ENCODE measurements around the gene KANSL1. TPM values are rescaled to one million over a fixed set of nuclear protein-coding genes. Genes with fewer than 3 reads are reported as not detected.

Gene KANSL1
- total and polyA plus RNA-seq, 2 experiments from 2014 or later, result 12.2 to 38.2 TPM

- Histone ChIP-seq H3K9me2 (ENCODE audit: insufficient read depth) (no peaks in the 10 kb centered on the region), H3K27ac (no peak overlapping the region), H2AFZ (no peak overlapping the region), H3F3A (ENCODE audit: insufficient read depth) (peaks cover 41% of the 10 kb centered on the region), H3K79me2 (ENCODE audit: insufficient read depth) (peaks cover 98% of the 10 kb centered on the region), H3K4me2 (ENCODE audit: unreplicated experiment) (no peak overlapping the region), H3K4me1 (ENCODE audit: insufficient read depth) (peaks cover 16% of the 10 kb centered on the region; the same call in 1 of the 2 replicates), H3K4me3 (no peak overlapping the region), H3K9ac (no peak overlapping the region), H3K27me3 (replicated peaks; ENCODE audit: insufficient read depth) (no peaks in the 10 kb centered on the region), H4K20me1 (ENCODE audit: insufficient read depth) (peaks cover 83% of the 10 kb centered on the region), H3K9me3 (ENCODE audit: low read depth) (no peaks in the 10 kb centered on the region), H3K36me3 (ENCODE audit: low read depth) (no peaks in the 10 kb centered on the region; the same call in 1 of the 2 replicates)
- TF ChIP-seq EZH2 (IDR thresholded peaks at IDR 0.05; ENCODE audit: insufficient read depth, poor library complexity, severe bottlenecking), result no peak
- no peak for TF ChIP-seq EZH2phosphoT487 (IDR thresholded peaks at IDR 0.05; ENCODE audit: insufficient read depth, low read depth)
- WGBS, 2 experiments (ENCODE audit: low coverage in 1 of 2, low lambda C conversion rate in 2 of 2, missing lambda C conversion rate in 2 of 2), result 74 to 75% methylated on average over 5 of the region's 5 CpGs
- no peak for DNase-seq
- in situ Hi-C loops (cut with MboI), result no loop called here
Observed at GRCh38 chr17:46139432-46140210, 53.6 kb downstream of the KANSL1 start.

DNA sequence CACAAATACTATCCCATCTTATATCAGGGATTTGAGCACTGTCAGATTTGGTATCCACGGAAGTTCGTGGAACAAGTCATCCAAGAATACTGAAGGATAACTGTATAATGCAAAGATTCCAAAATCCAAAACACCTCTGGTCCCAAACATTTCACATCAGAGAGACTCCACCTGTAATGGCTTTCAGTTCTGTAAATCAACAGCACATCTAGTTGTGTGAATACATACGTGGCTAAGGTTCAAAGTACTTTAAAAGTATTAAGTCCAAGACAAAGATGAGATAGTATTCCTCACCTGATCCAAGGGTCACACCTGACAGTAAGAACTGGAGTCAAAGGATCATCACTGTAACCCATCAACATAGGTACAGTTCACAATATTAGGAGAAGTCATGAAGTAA lies 54.8 kb downstream of the KANSL1 start:
- H3K9me2 ChIP-seq (ENCODE audit: insufficient read depth), result no peaks in the 10 kb centered on the region
- no peak overlapping the region for H3K4me3 ChIP-seq
- no peak for DNase-seq
- H3K27me3 ChIP-seq (replicated peaks; ENCODE audit: insufficient read depth), result no peaks in the 10 kb centered on the region
- WGBS, 2 experiments (ENCODE audit: low coverage in 1 of 2, low lambda C conversion rate in 2 of 2, missing lambda C conversion rate in 2 of 2), result 72 to 77% methylated on average over 3 of the region's 3 CpGs
- H3K27ac ChIP-seq, result no peak overlapping the region
- H3K36me3 ChIP-seq (ENCODE audit: low read depth), result no peaks in the 10 kb centered on the region; the same call in 1 of the 2 replicates
- TF ChIP-seq EZH2phosphoT487 (IDR thresholded peaks at IDR 0.05; ENCODE audit: insufficient read depth, low read depth) (no peak), EZH2 (IDR thresholded peaks at IDR 0.05; ENCODE audit: insufficient read depth, poor library complexity, severe bottlenecking) (no peak)
- peaks cover 98% of the 10 kb centered on the region for H3K79me2 ChIP-seq (ENCODE audit: insufficient read depth)
- no peak overlapping the region for H3K4me2 ChIP-seq (ENCODE audit: unreplicated experiment)
- H4K20me1 ChIP-seq (ENCODE audit: insufficient read depth), result peaks cover 77% of the 10 kb centered on the region
- in situ Hi-C loops (cut with MboI), result no loop called here
- H3K4me1 ChIP-seq (ENCODE audit: insufficient read depth), result peaks cover 16% of the 10 kb centered on the region; the same call in 1 of the 2 replicates
- H2AFZ ChIP-seq, result no peak overlapping the region
- H3F3A ChIP-seq (ENCODE audit: insufficient read depth), result peaks cover 35% of the 10 kb centered on the region
- H3K9ac ChIP-seq, result no peak overlapping the region
- no peaks in the 10 kb centered on the region for H3K9me3 ChIP-seq (ENCODE audit: low read depth)

DNA sequence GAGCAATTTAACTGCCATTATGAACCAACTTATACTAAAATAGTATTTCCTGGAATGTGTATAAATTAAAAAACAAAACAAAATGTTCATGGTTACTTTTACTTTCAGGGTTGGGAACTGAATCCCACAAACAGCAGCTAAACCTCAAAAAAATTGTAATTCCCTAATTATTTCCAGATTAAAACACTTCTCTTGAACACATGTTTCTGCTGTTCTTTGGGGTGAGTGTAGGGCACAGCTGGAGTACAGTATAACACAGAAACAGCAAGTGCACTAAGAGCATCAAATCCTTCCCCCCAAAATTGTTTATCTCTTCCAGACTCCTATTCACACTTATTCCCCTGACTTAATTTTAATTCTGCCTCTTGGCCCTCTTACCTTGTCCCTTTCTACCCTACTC lies 56.4 kb downstream of the KANSL1 start:
- peaks cover 16% of the 10 kb centered on the region; the same call in 1 of the 2 replicates for H3K4me1 ChIP-seq (ENCODE audit: insufficient read depth)
- H3K9me2 ChIP-seq (ENCODE audit: insufficient read depth), result no peaks in the 10 kb centered on the region
- no peak overlapping the region for H2AFZ ChIP-seq
- no peak overlapping the region for H3K4me3 ChIP-seq
- no peaks in the 10 kb centered on the region for H3K9me3 ChIP-seq (ENCODE audit: low read depth)
- no peak overlapping the region for H3K9ac ChIP-seq
- H3K27me3 ChIP-seq (replicated peaks; ENCODE audit: insufficient read depth), result no peaks in the 10 kb centered on the region
- no peak overlapping the region for H3K27ac ChIP-seq
- H4K20me1 ChIP-seq (ENCODE audit: insufficient read depth), result peaks cover 72% of the 10 kb centered on the region
- H3K36me3 ChIP-seq (ENCODE audit: low read depth), result no peaks in the 10 kb centered on the region; the same call in 1 of the 2 replicates
- TF ChIP-seq EZH2phosphoT487 (IDR thresholded peaks at IDR 0.05; ENCODE audit: insufficient read depth, low read depth) (no peak), EZH2 (IDR thresholded peaks at IDR 0.05; ENCODE audit: insufficient read depth, poor library complexity, severe bottlenecking) (no peak)
- in situ Hi-C loops (cut with MboI), result no loop called here
- peaks cover 35% of the 10 kb centered on the region for H3F3A ChIP-seq (ENCODE audit: insufficient read depth)
- H3K79me2 ChIP-seq (ENCODE audit: insufficient read depth), result peaks cover 100% of the 10 kb centered on the region
- peak; percentile 13 for DNase-seq
- no peak overlapping the region for H3K4me2 ChIP-seq (ENCODE audit: unreplicated experiment)

- 88 to 90% methylated on average over 3 of the region's 3 CpGs for WGBS, 2 experiments (ENCODE audit: low coverage in 1 of 2, low lambda C conversion rate in 2 of 2, missing lambda C conversion rate in 2 of 2)
Observed at GRCh38 chr17:46135879-46136563, 57.2 kb downstream of the KANSL1 start.

More at GRCh38 chr17:46135879-46136563, 57.2 kb downstream of the KANSL1 start:
- no peak overlapping the region for H3K9ac ChIP-seq
- H2AFZ ChIP-seq, result no peak overlapping the region
- no peak for DNase-seq
- H4K20me1 ChIP-seq (ENCODE audit: insufficient read depth), result peaks cover 68% of the 10 kb centered on the region
- peaks cover 100% of the 10 kb centered on the region for H3K79me2 ChIP-seq (ENCODE audit: insufficient read depth)
- H3K27me3 ChIP-seq (replicated peaks; ENCODE audit: insufficient read depth), result no peaks in the 10 kb centered on the region
- in situ Hi-C loops (cut with MboI), result no loop called here
- H3F3A ChIP-seq (ENCODE audit: insufficient read depth), result peaks cover 35% of the 10 kb centered on the region
- TF ChIP-seq EZH2 (IDR thresholded peaks at IDR 0.05; ENCODE audit: insufficient read depth, poor library complexity, severe bottlenecking) (no peak), EZH2phosphoT487 (IDR thresholded peaks at IDR 0.05; ENCODE audit: insufficient read depth, low read depth) (no peak)
- H3K9me2 ChIP-seq (ENCODE audit: insufficient read depth), result no peaks in the 10 kb centered on the region
- no peak overlapping the region for H3K4me3 ChIP-seq
- H3K4me1 ChIP-seq (ENCODE audit: insufficient read depth), result peaks cover 16% of the 10 kb centered on the region; the same call in 1 of the 2 replicates
- H3K27ac ChIP-seq, result no peak overlapping the region
- no peak overlapping the region for H3K4me2 ChIP-seq (ENCODE audit: unreplicated experiment)
- no peaks in the 10 kb centered on the region for H3K9me3 ChIP-seq (ENCODE audit: low read depth)
- H3K36me3 ChIP-seq (ENCODE audit: low read depth), result no peaks in the 10 kb centered on the region; the same call in 1 of the 2 replicates

Measured in GM23248 (cell line).